ENCODE results near the gene TINAG.

Gene TINAG

GRCh38 chr6:54427396-54427937 lies 119.2 kb downstream of the TINAG start:
- DNase-seq (ENCODE audit: low read depth in 3 of 3, low spot score in 1 of 3) = no peak

GRCh38 chr6:54428431-54428830 lies 120.2 kb downstream of the TINAG start:
- DNase-seq (ENCODE audit: low read depth in 3 of 3, low spot score in 1 of 3) = no peak

- DNase-seq (ENCODE audit: low read depth in 3 of 3, low spot score in 1 of 3) = no peak
These were observed 123.2 kb downstream of the TINAG start for GRCh38 chr6:54431466-54431865.

Measured in stimulated activated CD4-positive, alpha-beta T cell treated with anti-CD3 and anti-CD28 coated beads, TNF-alpha, amount 100 ng/mL, for 1 hour (primary cell).